ENCODE data around the gene ZNF385D. TPM values are rescaled to one million over a fixed set of nuclear protein-coding genes. Genes with fewer than 3 reads are reported as not detected.

ZNF385D gene
- total RNA-seq, 1 experiment from 2014 or later, result not detected

DNA sequence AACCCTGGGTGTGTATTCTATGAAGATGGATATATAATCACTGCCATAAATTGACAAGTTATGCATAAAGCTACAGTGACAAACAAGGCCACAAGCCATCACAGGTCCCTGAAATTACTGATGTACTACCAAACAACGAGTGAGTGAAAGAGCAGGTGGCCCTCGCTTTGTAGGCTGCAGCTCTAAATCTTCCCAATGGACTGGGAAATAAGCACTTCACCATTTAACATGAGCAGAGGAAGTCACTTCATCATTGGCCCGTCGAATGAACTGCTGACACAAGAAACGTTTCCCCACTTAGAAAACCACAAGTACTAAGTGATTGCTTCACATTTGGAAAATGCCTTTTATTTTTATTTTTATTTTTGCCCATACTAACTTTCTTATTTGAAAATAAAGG lies 218.0 kb downstream of the ZNF385D start:
- H3K36me3 ChIP-seq (ENCODE audit: insufficient read depth, low read length, poor library complexity, severe bottlenecking), result no peaks in the 10 kb centered on the region
- BruUV-seq (replicated peaks), result no TSS peak
- no peaks in the 10 kb centered on the region for H3K27me3 ChIP-seq (replicated peaks; ENCODE audit: insufficient read depth, low read depth, low read length, poor library complexity)
- peaks cover 15% of the 10 kb centered on the region for H3K9me3 ChIP-seq (ENCODE audit: low read depth, low read length, poor library complexity, severe bottlenecking)
- no peak for DNase-seq (ENCODE audit: low spot score)
- H3K4me1 ChIP-seq (ENCODE audit: insufficient read depth, low read length, poor library complexity, severe bottlenecking), result no peaks in the 10 kb centered on the region
- CTCF ChIA-PET, result no interaction called here
- no peak overlapping the region for H3K27ac ChIP-seq (ENCODE audit: low read depth, low read length, poor library complexity, severe bottlenecking)
- intact Hi-C loops (cut with micrococcal nuclease; ENCODE audit: unreplicated experiment), result no loop called here
- TF ChIP-seq, protein P1, sequence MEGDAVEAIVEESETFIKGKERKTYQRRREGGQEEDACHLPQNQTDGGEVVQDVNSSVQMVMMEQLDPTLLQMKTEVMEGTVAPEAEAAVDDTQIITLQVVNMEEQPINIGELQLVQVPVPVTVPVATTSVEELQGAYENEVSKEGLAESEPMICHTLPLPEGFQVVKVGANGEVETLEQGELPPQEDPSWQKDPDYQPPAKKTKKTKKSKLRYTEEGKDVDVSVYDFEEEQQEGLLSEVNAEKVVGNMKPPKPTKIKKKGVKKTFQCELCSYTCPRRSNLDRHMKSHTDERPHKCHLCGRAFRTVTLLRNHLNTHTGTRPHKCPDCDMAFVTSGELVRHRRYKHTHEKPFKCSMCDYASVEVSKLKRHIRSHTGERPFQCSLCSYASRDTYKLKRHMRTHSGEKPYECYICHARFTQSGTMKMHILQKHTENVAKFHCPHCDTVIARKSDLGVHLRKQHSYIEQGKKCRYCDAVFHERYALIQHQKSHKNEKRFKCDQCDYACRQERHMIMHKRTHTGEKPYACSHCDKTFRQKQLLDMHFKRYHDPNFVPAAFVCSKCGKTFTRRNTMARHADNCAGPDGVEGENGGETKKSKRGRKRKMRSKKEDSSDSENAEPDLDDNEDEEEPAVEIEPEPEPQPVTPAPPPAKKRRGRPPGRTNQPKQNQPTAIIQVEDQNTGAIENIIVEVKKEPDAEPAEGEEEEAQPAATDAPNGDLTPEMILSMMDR (conservative IDR thresholded peaks at IDR 0.05; ENCODE audit: low read depth, low read length), result no peak
- no peak for TF ChIP-seq EZH2 (IDR thresholded peaks at IDR 0.05; ENCODE audit: borderline replicate concordance, low read depth, low read length, poor library complexity, severe bottlenecking)
- POLR2A ChIA-PET (ENCODE audit: low non-redundant PET), result no interaction called here
- no peak overlapping the region for H3K4me3 ChIP-seq (ENCODE audit: low read depth, low read length, poor library complexity, severe bottlenecking)

GRCh38 chr3:21531909-21532308 lies 219.1 kb downstream of the ZNF385D start:
- CTCF ChIA-PET, result no interaction called here
- intact Hi-C loops (cut with micrococcal nuclease; ENCODE audit: unreplicated experiment), result no loop called here
- Histone ChIP-seq H3K27ac (ENCODE audit: low read depth, low read length, poor library complexity, severe bottlenecking) (no peak overlapping the region), H3K9me3 (ENCODE audit: low read depth, low read length, poor library complexity, severe bottlenecking) (peaks cover 15% of the 10 kb centered on the region), H3K27me3 (replicated peaks; ENCODE audit: insufficient read depth, low read depth, low read length, poor library complexity) (no peaks in the 10 kb centered on the region), H3K4me1 (ENCODE audit: insufficient read depth, low read length, poor library complexity, severe bottlenecking) (no peaks in the 10 kb centered on the region), H3K4me3 (ENCODE audit: low read depth, low read length, poor library complexity, severe bottlenecking) (no peak overlapping the region), H3K36me3 (ENCODE audit: insufficient read depth, low read length, poor library complexity, severe bottlenecking) (no peaks in the 10 kb centered on the region)
- BruUV-seq (replicated peaks), result no TSS peak
- TF ChIP-seq EZH2 (IDR thresholded peaks at IDR 0.05; ENCODE audit: borderline replicate concordance, low read depth, low read length, poor library complexity, severe bottlenecking), result no peak
- TF ChIP-seq, protein P1 (conservative IDR thresholded peaks at IDR 0.05; ENCODE audit: low read depth, low read length), result no peak
- POLR2A ChIA-PET (ENCODE audit: low non-redundant PET), result no interaction called here
- DNase-seq (ENCODE audit: low spot score), result no peak

GRCh38 chr3:21528291-21528995 lies 222.6 kb downstream of the ZNF385D start:
- H3K36me3 ChIP-seq (ENCODE audit: insufficient read depth, low read length, poor library complexity, severe bottlenecking), result no peaks in the 10 kb centered on the region
- intact Hi-C loops (cut with micrococcal nuclease; ENCODE audit: unreplicated experiment), result no loop called here
- POLR2A ChIA-PET (ENCODE audit: low non-redundant PET), result no interaction called here
- no peaks in the 10 kb centered on the region for H3K27me3 ChIP-seq (replicated peaks; ENCODE audit: insufficient read depth, low read depth, low read length, poor library complexity)
- TF ChIP-seq EZH2 (IDR thresholded peaks at IDR 0.05; ENCODE audit: borderline replicate concordance, low read depth, low read length, poor library complexity, severe bottlenecking), result no peak
- TF ChIP-seq, protein P1 (conservative IDR thresholded peaks at IDR 0.05; ENCODE audit: low read depth, low read length), result no peak
- no peak overlapping the region for H3K4me3 ChIP-seq (ENCODE audit: low read depth, low read length, poor library complexity, severe bottlenecking)
- CTCF ChIA-PET, result no interaction called here
- no peak overlapping the region for H3K27ac ChIP-seq (ENCODE audit: low read depth, low read length, poor library complexity, severe bottlenecking)
- H3K9me3 ChIP-seq (ENCODE audit: low read depth, low read length, poor library complexity, severe bottlenecking), result peaks cover 12% of the 10 kb centered on the region
- no peak for DNase-seq (ENCODE audit: low spot score)
- BruUV-seq (replicated peaks), result no TSS peak
- no peaks in the 10 kb centered on the region for H3K4me1 ChIP-seq (ENCODE audit: insufficient read depth, low read length, poor library complexity, severe bottlenecking)
